ENCODE results near the gene GRK2. TPM values are rescaled to one million over a fixed set of nuclear protein-coding genes. Genes with fewer than 3 reads are reported as not detected.

Gene GRK2
- total and polyA plus RNA-seq, 2 of the 13 experiments (the other 11 are each of a cell fraction or from before 2014, with no cell fraction given) = 31.3 to 42.4 TPM

- TF ChIP-seq ELF3 (CRISPR knock-in tag; IDR thresholded peaks at IDR 0.05) (no peak; the same call in 1 of the 2 replicates), ATF7 (IDR thresholded peaks at IDR 0.05) (no peak), ATF7 (CRISPR knock-in tag; IDR thresholded peaks at IDR 0.05) (0 out of 2 replicates have a peak, but pooled peaks have one; percentile 18), ZBTB7A (CRISPR knock-in tag; IDR thresholded peaks at IDR 0.05) (no peak), LRRFIP1 (CRISPR knock-in tag; conservative IDR thresholded peaks at IDR 0.05) (no peak), KLF11 (CRISPR knock-in tag; IDR thresholded peaks at IDR 0.05) (no peak), ZNF24 (IDR thresholded peaks at IDR 0.05) (no peak), RARG (CRISPR knock-in tag; IDR thresholded peaks at IDR 0.05; ENCODE audit: low read depth) (no peak), MTA3 (CRISPR knock-in tag; IDR thresholded peaks at IDR 0.05) (no peak), JUN (CRISPR knock-in tag; IDR thresholded peaks at IDR 0.05) (peak; percentile 25; the same call in 1 of the 2 replicates), ZNF10 (CRISPR knock-in tag; IDR thresholded peaks at IDR 0.05; ENCODE audit: borderline replicate concordance, low read depth) (no peak), NR2F1 (CRISPR knock-in tag; IDR thresholded peaks at IDR 0.05) (no peak), PHF8 (CRISPR knock-in tag; IDR thresholded peaks at IDR 0.05) (peak; percentile 63; the same call in 1 of the 2 replicates), ZNF550 (CRISPR knock-in tag; IDR thresholded peaks at IDR 0.05; ENCODE audit: borderline replicate concordance) (no peak), ZNF788 (CRISPR knock-in tag; IDR thresholded peaks at IDR 0.05; ENCODE audit: borderline replicate concordance) (no peak), CBFB (CRISPR knock-in tag; IDR thresholded peaks at IDR 0.05) (peak; percentile 3; the same call in 1 of the 2 replicates), ZNF3 (CRISPR knock-in tag; IDR thresholded peaks at IDR 0.05) (no peak), PTBP1 (IDR thresholded peaks at IDR 0.05; ENCODE audit: low read depth, low read length, poor library complexity, severe bottlenecking) (no peak), MTF2 (CRISPR knock-in tag; IDR thresholded peaks at IDR 0.05; ENCODE audit: borderline replicate concordance) (no peak), SMARCE1 (IDR thresholded peaks at IDR 0.05; ENCODE audit: borderline replicate concordance) (no peak), RAD51 (IDR thresholded peaks at IDR 0.05; ENCODE audit: borderline replicate concordance) (no peak), ZNF224 (CRISPR knock-in tag; IDR thresholded peaks at IDR 0.05) (no peak), PHF21A (CRISPR knock-in tag; IDR thresholded peaks at IDR 0.05) (0 out of 2 replicates have a peak, but pooled peaks have one; percentile 2), KLF6 (CRISPR knock-in tag; IDR thresholded peaks at IDR 0.05) (0 out of 2 replicates have a peak, but pooled peaks have one; percentile 6), PAWR (CRISPR knock-in tag; IDR thresholded peaks at IDR 0.05; ENCODE audit: borderline replicate concordance) (no peak), ASH2L (IDR thresholded peaks at IDR 0.05; ENCODE audit: insufficient read length, low read depth, low read length) (peak; percentile 25), ZNF572 (CRISPR knock-in tag; IDR thresholded peaks at IDR 0.05) (0 out of 2 replicates have a peak, but pooled peaks have one; percentile 56), GRHL1 (CRISPR knock-in tag; conservative IDR thresholded peaks at IDR 0.05) (no peak), REL (CRISPR knock-in tag; conservative IDR thresholded peaks at IDR 0.05) (peak; percentile 36; the same call in 1 of the 2 replicates), RNF2 (conservative IDR thresholded peaks at IDR 0.05; ENCODE audit: low read depth) (no peak)
Measured at GRCh38 chr11:67317888-67318555, 51.7 kb downstream of the GRK2 start (continued).

Data from HepG2 (cell line).